Epithelial cell of proximal tubule (primary cell): Measurements from ENCODE around the gene CACNB3. TPM values are rescaled to one million over a fixed set of nuclear protein-coding genes. Genes with fewer than 3 reads are reported as not detected.
"Not testable (repeated sequence)": the region's sequence is repeated elsewhere in the genome, so short reads cannot be mapped to it uniquely, and the experiment has no call there.

Source experiments
- DNase-seq: peaks from one replicate; pipeline ENCODE4 v3.0.0-alpha.2; 2011; ENCODE audit warnings: low read depth
- H3K4me3 ChIP-seq: 2 replicates; pipeline ENCODE4 v1.5.1; 2011; ENCODE audit warnings: low read depth, mild to moderate bottlenecking, low read length
- total RNA-seq: library from RNA; depleted of rRNA; stranded (reverse); fragments of >200 nt; gene quantifications from 2 replicates; pipeline ENCODE4 v1.2.3, GENCODE V29; 2015
- TF ChIP-seq, protein P1 (sequence below): conservative IDR thresholded peaks from 2 replicates; pipeline ENCODE4 v1.5.1; 2012; ENCODE audit warnings: low read depth, mild to moderate bottlenecking, low read length

CACNB3 gene
- total RNA-seq, 1 donor from 2014 or later = 19.6 TPM

GRCh38 chr12:48856379-48856778 is 38.1 kb downstream of the CACNB3 start:
- TF ChIP-seq, protein P1, sequence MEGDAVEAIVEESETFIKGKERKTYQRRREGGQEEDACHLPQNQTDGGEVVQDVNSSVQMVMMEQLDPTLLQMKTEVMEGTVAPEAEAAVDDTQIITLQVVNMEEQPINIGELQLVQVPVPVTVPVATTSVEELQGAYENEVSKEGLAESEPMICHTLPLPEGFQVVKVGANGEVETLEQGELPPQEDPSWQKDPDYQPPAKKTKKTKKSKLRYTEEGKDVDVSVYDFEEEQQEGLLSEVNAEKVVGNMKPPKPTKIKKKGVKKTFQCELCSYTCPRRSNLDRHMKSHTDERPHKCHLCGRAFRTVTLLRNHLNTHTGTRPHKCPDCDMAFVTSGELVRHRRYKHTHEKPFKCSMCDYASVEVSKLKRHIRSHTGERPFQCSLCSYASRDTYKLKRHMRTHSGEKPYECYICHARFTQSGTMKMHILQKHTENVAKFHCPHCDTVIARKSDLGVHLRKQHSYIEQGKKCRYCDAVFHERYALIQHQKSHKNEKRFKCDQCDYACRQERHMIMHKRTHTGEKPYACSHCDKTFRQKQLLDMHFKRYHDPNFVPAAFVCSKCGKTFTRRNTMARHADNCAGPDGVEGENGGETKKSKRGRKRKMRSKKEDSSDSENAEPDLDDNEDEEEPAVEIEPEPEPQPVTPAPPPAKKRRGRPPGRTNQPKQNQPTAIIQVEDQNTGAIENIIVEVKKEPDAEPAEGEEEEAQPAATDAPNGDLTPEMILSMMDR = no peak
- H3K4me3 ChIP-seq = no peak overlapping the region
- no peak for DNase-seq

DNA sequence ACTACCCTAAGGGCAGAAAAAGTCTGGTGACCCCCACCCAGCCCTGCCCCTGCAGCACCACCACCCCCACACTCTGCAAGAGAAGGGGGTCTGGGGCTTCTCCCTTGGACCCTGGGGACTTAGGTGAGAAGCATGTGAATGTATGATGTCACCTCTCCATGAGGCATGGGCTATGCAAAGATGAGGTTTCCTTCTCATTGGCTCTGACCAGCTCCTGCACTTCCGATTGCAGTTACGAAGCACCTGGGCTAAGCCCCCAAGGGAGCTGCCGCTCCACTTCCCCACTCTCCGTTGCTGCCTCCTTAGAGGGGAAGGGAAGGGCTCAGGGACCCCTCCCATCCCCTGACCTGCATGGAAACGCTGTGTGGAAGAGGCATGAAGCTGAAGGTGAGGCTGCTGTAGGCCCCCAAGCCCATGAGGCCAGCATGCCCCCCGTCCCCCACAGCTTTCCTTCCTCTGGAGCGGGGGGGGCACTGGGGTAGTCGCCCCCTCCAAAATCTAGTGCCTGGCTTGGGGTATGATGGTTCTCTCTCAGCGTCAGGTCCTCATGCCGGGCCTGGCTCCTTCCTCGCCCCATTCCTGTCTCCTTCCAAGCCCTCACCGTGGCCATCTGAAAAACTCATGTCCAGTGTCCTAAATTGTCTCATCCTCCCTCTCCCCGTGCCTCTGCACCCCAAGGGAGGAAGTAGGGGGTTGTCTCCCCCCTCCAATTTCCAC is 39.1 kb downstream of the CACNB3 start:
- TF ChIP-seq, protein P1 = no peak
- no peak overlapping the region for H3K4me3 ChIP-seq
- no peak for DNase-seq

DNA sequence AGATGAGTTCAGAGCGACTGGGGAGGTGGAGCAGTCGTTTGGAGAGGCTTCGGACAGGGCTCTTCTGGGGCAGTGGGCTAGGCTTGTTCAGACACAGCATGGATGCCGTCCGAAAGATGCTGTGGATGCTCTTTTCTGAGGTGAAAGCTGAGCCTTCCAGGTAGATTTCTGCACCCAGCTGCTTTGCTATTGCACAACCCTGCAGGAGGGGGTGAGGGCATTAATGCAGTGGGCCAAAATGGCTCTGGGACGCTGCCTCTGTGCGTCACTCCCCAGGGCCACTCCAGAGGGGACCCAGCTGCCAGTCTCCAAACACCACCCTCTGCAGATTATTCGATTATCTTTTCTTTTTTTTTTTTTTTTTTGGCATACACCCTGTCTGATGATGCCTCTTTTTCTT is 39.7 kb downstream of the CACNB3 start:
- TF ChIP-seq, protein P1 = no peak
- no peak overlapping the region for H3K4me3 ChIP-seq
- DNase-seq = no peak

DNA sequence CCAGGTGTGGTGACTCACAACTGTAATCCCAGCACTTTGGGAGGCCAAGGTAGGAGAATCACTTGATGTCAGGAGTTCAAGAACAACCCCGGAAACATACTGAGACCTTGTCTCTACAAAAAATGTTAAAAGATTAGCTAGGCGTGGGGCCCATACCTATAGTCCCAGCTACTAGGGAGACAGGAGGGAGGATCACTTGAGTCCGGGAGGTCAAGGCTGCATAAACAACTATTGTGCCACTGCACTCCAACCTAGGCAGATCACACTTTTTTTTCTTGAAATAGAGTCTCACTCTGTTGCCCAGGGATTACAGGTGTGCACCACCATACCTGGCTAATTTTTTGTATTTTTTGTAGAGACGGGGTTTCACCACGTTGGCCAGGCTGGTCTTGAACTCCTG is 41.3 kb downstream of the CACNB3 start:
- no peak for DNase-seq

GRCh38 chr12:48860236-48860635 is 41.9 kb downstream of the CACNB3 start:
- H3K4me3 ChIP-seq, DNase-seq: not testable (repeated sequence)

More for the DNA sequence above, 41.3 kb downstream of the CACNB3 start:
- H3K4me3 ChIP-seq = no peak overlapping the region
- TF ChIP-seq, protein P1 = no peak

GRCh38 chr12:48861111-48861510 is 42.8 kb downstream of the CACNB3 start:
- TF ChIP-seq, protein P1 = no peak
- H3K4me3 ChIP-seq = no peak overlapping the region
- no peak for DNase-seq

DNA sequence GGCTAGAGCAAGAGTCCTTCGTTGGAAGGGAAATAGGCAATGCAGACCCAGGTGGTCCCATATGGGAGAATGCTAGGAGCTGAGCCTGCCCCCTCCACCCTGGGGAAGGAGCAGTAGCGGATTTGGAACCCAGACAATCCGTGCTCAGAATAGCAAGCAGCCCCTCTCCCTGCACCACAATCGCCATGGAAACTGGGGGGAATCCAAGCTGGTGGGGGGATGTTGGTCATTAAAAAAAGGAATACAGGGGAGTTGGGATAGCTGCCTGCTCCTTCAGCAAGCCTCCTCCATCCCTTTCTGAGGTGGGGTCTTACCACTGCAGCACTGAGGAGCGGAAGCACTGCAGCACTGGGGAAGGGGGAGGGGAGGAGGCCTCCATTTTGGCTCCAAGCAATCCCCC is 44.5 kb downstream of the CACNB3 start:
- no peak for DNase-seq
- H3K4me3 ChIP-seq = no peak overlapping the region
- TF ChIP-seq, protein P1 = no peak
